ENCODE data around the gene PRKCE. TPM values are rescaled to one million over a fixed set of nuclear protein-coding genes. Genes with fewer than 3 reads are reported as not detected.

Gene PRKCE
- total and polyA plus RNA-seq, 2 donors (not counting 3 experiments of a cell fraction or from before 2014, with no cell fraction given) = 27.9 to 33.9 TPM

DNA sequence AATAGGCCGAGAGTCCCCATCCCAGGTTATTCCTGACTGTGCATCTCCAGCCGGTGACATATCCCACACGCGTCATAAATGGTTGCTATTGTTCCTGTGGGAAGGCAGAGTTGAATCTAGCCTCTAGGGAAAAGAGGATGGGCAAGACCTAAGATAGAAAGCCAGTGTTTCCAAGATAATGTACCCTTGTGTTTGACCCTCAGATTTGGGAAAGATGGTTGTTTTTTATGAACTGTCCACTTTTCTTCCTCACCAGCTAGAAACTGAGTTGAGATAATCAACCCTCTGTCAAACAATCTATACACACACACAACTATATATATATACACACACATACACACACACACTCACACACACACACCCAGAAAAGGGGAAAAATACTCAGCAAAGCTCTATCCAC lies 131.0 kb downstream of the PRKCE start:
- Histone ChIP-seq H3K9me3 (replicated peaks; ENCODE audit: control insufficient read depth, insufficient read depth, low read length) (no peaks in the 10 kb centered on the region), H3K27me3 (ENCODE audit: control insufficient read depth in 2 of 2, insufficient read depth in 2 of 2, low read length in 2 of 2) (no peaks in the 10 kb centered on the region), H3K9me1 (replicated peaks; ENCODE audit: control insufficient read depth, extremely low read depth, insufficient read depth, low read length) (no peaks in the 10 kb centered on the region), H2AFZ (ENCODE audit: low read depth, low read length) (no peak overlapping the region), H3K4me2 (ENCODE audit: insufficient read depth, low read length) (no peak overlapping the region), H3K79me2 (ENCODE audit: control insufficient read depth, insufficient read depth, low read length) (no peaks in the 10 kb centered on the region), H3K4me3 (replicated peaks in 1 of 3; ENCODE audit: insufficient read depth in 1 of 3, low read depth in 1 of 3, low read length in 3 of 3) (no peak overlapping the region), H3K27ac (ENCODE audit: insufficient read depth, low read depth, low read length) (no peak overlapping the region), H3K9ac (replicated peaks; ENCODE audit: extremely low read depth, insufficient read depth, low read length) (no peak overlapping the region), H3K4me1 (ENCODE audit: control insufficient read depth, extremely low read depth, insufficient read depth, low read length) (no peaks in the 10 kb centered on the region), H3K36me3 (ENCODE audit: control insufficient read depth in 2 of 2, extremely low read depth in 1 of 2, insufficient read depth in 2 of 2, low read length in 2 of 2) (no peaks in the 10 kb centered on the region), H4K20me1 (replicated peaks; ENCODE audit: control insufficient read depth, extremely low read depth, insufficient read depth, low read length) (no peaks in the 10 kb centered on the region)
- DNase-seq (ENCODE audit: low read depth, low spot score) = no peak
- TF ChIP-seq POLR2A (IDR thresholded peaks at IDR 0.05; ENCODE audit: low read depth, low read length) (no peak), GATA2 (IDR thresholded peaks at IDR 0.05; ENCODE audit: insufficient read depth, insufficient read length, low read depth, low read length) (no peak), EZH2 (IDR thresholded peaks at IDR 0.05; ENCODE audit: borderline replicate concordance, low read depth, low read length, severe bottlenecking) (no peak), POLR2AphosphoS5 (IDR thresholded peaks at IDR 0.05; ENCODE audit: insufficient read depth, low read depth, low read length) (no peak), FOS (IDR thresholded peaks at IDR 0.05; ENCODE audit: borderline replicate concordance, insufficient read depth, low read length) (no peak)
- TF ChIP-seq, protein P1, sequence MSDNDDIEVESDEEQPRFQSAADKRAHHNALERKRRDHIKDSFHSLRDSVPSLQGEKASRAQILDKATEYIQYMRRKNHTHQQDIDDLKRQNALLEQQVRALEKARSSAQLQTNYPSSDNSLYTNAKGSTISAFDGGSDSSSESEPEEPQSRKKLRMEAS (IDR thresholded peaks at IDR 0.05; ENCODE audit: insufficient read depth, insufficient read length) = no peak
- TF ChIP-seq, protein P2, sequence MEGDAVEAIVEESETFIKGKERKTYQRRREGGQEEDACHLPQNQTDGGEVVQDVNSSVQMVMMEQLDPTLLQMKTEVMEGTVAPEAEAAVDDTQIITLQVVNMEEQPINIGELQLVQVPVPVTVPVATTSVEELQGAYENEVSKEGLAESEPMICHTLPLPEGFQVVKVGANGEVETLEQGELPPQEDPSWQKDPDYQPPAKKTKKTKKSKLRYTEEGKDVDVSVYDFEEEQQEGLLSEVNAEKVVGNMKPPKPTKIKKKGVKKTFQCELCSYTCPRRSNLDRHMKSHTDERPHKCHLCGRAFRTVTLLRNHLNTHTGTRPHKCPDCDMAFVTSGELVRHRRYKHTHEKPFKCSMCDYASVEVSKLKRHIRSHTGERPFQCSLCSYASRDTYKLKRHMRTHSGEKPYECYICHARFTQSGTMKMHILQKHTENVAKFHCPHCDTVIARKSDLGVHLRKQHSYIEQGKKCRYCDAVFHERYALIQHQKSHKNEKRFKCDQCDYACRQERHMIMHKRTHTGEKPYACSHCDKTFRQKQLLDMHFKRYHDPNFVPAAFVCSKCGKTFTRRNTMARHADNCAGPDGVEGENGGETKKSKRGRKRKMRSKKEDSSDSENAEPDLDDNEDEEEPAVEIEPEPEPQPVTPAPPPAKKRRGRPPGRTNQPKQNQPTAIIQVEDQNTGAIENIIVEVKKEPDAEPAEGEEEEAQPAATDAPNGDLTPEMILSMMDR (IDR thresholded peaks at IDR 0.05; ENCODE audit: extremely low read depth in 1 of 2, insufficient read depth in 1 of 2, low read depth in 1 of 2, low read length in 2 of 2) = no peak
- no TSS peak for BruUV-seq (replicated peaks)
- dilution Hi-C loops (cut with MboI; ENCODE audit: extremely low pct_ligation_motif_present, low sequenced_read_pairs) (no loop called here), intact Hi-C loops (cut with micrococcal nuclease) (no loop called here)
- POLR2A ChIA-PET = no interaction called here
- FAIRE-seq = no peak
- CTCF ChIA-PET = interaction anchor here (1.5 to 7.8 kb wide), 2 partner anchors 11 to 153 kb away, joined by 3 to 49 read pairs; no protein-coding TSS in a partner anchor
